ENCODE results near the gene CDYL2.
A peak's percentile ranks its signal among the peaks of the same experiment; 100 is the strongest.

The CDYL2 gene

GRCh38 chr16:80704751-80705505 is 99.5 kb downstream of the CDYL2 start:
- TF ChIP-seq CTCF (IDR thresholded peaks at IDR 0.05; ENCODE audit: insufficient read depth, low read length, poor library complexity, severe bottlenecking) = no peak
- Histone ChIP-seq H3K27me3 (replicated peaks; ENCODE audit: control insufficient read depth, insufficient read depth, low read length) (no peaks in the 10 kb centered on the region), H3K4me3 (replicated peaks; ENCODE audit: low read depth, low read length) (no peak overlapping the region), H3K36me3 (ENCODE audit: control insufficient read depth, insufficient read depth, low read length) (no peaks in the 10 kb centered on the region)
- no peak for DNase-seq (ENCODE audit: extremely low read depth, insufficient read length)

GRCh38 chr16:80703131-80704071 is 101.0 kb downstream of the CDYL2 start:
- TF ChIP-seq CTCF (IDR thresholded peaks at IDR 0.05; ENCODE audit: insufficient read depth, low read length, poor library complexity, severe bottlenecking) = no peak
- no peak for DNase-seq (ENCODE audit: extremely low read depth, insufficient read length)
- no peak overlapping the region for H3K4me3 ChIP-seq (replicated peaks; ENCODE audit: low read depth, low read length)
- H3K36me3 ChIP-seq (ENCODE audit: control insufficient read depth, insufficient read depth, low read length) = no peaks in the 10 kb centered on the region
- no peaks in the 10 kb centered on the region for H3K27me3 ChIP-seq (replicated peaks; ENCODE audit: control insufficient read depth, insufficient read depth, low read length)

- no peaks in the 10 kb centered on the region for H3K27me3 ChIP-seq (replicated peaks; ENCODE audit: control insufficient read depth, insufficient read depth, low read length)
- no peak overlapping the region for H3K4me3 ChIP-seq (replicated peaks; ENCODE audit: low read depth, low read length)
- no peak for TF ChIP-seq CTCF (IDR thresholded peaks at IDR 0.05; ENCODE audit: insufficient read depth, low read length, poor library complexity, severe bottlenecking)
- no peak for DNase-seq (ENCODE audit: extremely low read depth, insufficient read length)
- H3K36me3 ChIP-seq (ENCODE audit: control insufficient read depth, insufficient read depth, low read length) = no peaks in the 10 kb centered on the region
These were observed 101.7 kb downstream of the CDYL2 start for GRCh38 chr16:80702696-80703095.

- Histone ChIP-seq H3K27me3 (replicated peaks; ENCODE audit: control insufficient read depth, insufficient read depth, low read length) (no peaks in the 10 kb centered on the region), H3K4me3 (replicated peaks; ENCODE audit: low read depth, low read length) (no peak overlapping the region), H3K36me3 (ENCODE audit: control insufficient read depth, insufficient read depth, low read length) (no peaks in the 10 kb centered on the region)
- no peak for DNase-seq (ENCODE audit: extremely low read depth, insufficient read length)
- no peak for TF ChIP-seq CTCF (IDR thresholded peaks at IDR 0.05; ENCODE audit: insufficient read depth, low read length, poor library complexity, severe bottlenecking)
These were observed 103.8 kb downstream of the CDYL2 start for GRCh38 chr16:80700558-80700957.

GRCh38 chr16:80695020-80695419 is 109.4 kb downstream of the CDYL2 start:
- no peak for TF ChIP-seq CTCF (IDR thresholded peaks at IDR 0.05; ENCODE audit: insufficient read depth, low read length, poor library complexity, severe bottlenecking)
- DNase-seq (ENCODE audit: extremely low read depth, insufficient read length) = peak; percentile 16
- H3K4me3 ChIP-seq (replicated peaks; ENCODE audit: low read depth, low read length) = no peak overlapping the region
- no peaks in the 10 kb centered on the region for H3K27me3 ChIP-seq (replicated peaks; ENCODE audit: control insufficient read depth, insufficient read depth, low read length)
- H3K36me3 ChIP-seq (ENCODE audit: control insufficient read depth, insufficient read depth, low read length) = no peaks in the 10 kb centered on the region

Data from GM06990 (cell line).